ENCODE results near the gene NAA38. TPM values are rescaled to one million over a fixed set of nuclear protein-coding genes. Genes with fewer than 3 reads are reported as not detected.
"Not testable (repeated sequence)": the region's sequence is repeated elsewhere in the genome, so short reads cannot be mapped to it uniquely, and the experiment has no call there.

NAA38 gene
- total and polyA plus RNA-seq, 9 donors, result 4.6 to 82.8 (median 54.6) TPM

- H3K9me3 ChIP-seq, result no peaks in the 10 kb centered on the region
- H3K36me3 ChIP-seq, result no peaks in the 10 kb centered on the region
- no peaks in the 10 kb centered on the region for H3K27me3 ChIP-seq
- no peaks in the 10 kb centered on the region for H3K4me1 ChIP-seq (ENCODE audit: insufficient read depth)
- WGBS, 3 donors, result 90 to 93% (median 90%) methylated on average over 3 of the region's 3 CpGs
- no peak for DNase-seq
- H3K27ac ChIP-seq, result no peak overlapping the region
- H3K4me3 ChIP-seq, result no peak overlapping the region
- TF ChIP-seq, protein P1, sequence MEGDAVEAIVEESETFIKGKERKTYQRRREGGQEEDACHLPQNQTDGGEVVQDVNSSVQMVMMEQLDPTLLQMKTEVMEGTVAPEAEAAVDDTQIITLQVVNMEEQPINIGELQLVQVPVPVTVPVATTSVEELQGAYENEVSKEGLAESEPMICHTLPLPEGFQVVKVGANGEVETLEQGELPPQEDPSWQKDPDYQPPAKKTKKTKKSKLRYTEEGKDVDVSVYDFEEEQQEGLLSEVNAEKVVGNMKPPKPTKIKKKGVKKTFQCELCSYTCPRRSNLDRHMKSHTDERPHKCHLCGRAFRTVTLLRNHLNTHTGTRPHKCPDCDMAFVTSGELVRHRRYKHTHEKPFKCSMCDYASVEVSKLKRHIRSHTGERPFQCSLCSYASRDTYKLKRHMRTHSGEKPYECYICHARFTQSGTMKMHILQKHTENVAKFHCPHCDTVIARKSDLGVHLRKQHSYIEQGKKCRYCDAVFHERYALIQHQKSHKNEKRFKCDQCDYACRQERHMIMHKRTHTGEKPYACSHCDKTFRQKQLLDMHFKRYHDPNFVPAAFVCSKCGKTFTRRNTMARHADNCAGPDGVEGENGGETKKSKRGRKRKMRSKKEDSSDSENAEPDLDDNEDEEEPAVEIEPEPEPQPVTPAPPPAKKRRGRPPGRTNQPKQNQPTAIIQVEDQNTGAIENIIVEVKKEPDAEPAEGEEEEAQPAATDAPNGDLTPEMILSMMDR (IDR thresholded peaks at IDR 0.05), result no peak
- TF ChIP-seq EP300 (IDR thresholded peaks at IDR 0.05) (no peak), POLR2A (IDR thresholded peaks at IDR 0.05) (no peak)
- intact Hi-C loops (cut with DNase I), result no loop called here
Observed at GRCh38 chr17:7811251-7811650, 46.1 kb downstream of the NAA38 start.

DNA sequence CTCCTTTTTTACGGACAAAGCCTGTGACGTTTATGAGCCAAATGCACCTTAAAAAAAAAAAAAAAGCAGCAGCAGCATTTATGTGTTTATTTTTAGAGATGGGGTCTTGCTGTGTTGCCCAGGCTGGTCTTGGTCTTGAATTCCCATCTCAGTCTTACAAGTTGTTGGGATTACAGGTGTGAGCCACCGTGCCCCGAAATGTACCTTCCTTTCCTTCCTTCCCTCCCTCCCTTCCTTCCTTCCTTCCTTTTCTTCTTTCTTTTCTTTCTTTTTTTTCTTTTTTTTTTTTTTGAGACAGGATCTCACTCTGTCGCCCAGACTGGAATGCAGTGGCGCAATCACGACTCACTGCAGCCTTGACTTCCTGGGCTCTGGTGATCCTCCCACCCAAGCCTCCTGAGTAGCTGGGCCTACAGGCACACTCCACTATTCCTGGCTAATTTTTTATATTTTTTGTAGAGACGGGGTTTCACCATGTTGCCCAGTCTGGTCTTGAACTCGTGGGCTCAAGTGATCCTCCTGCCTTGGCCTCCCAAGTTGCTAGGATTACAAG lies 47.5 kb downstream of the NAA38 start:
- not testable (repeated sequence) for H3K36me3 ChIP-seq; DNase-seq; H3K9me3 ChIP-seq; H3K4me3 ChIP-seq; H3K27me3 ChIP-seq; H3K27ac ChIP-seq; H3K4me1 ChIP-seq (ENCODE audit: insufficient read depth)
- 76 to 77% (median 77%) methylated on average over 9 of the region's 9 CpGs for WGBS, 3 donors
- intact Hi-C loops (cut with DNase I), result loop anchor here in 1 of 4 donors (10.0 kb wide), 1 partner anchor 175 kb away; no protein-coding TSS in a partner anchor

- Histone ChIP-seq H3K27ac (no peak overlapping the region), H3K4me3 (no peak overlapping the region), H3K36me3 (no peaks in the 10 kb centered on the region), H3K4me1 (ENCODE audit: insufficient read depth) (no peaks in the 10 kb centered on the region), H3K27me3 (no peaks in the 10 kb centered on the region), H3K9me3 (no peaks in the 10 kb centered on the region)
- WGBS, 3 donors, result 83 to 84% (median 84%) methylated on average over 11 of the region's 11 CpGs
- TF ChIP-seq EP300 (IDR thresholded peaks at IDR 0.05) (no peak), POLR2A (IDR thresholded peaks at IDR 0.05) (no peak)
- TF ChIP-seq, protein P1 (IDR thresholded peaks at IDR 0.05), result no peak
- DNase-seq, result no peak
- intact Hi-C loops (cut with DNase I), result loop anchor here in 1 of 4 donors (10.0 kb wide), 1 partner anchor 176 kb away; no protein-coding TSS in a partner anchor
Observed at GRCh38 chr17:7809086-7809790, 48.1 kb downstream of the NAA38 start.

DNA sequence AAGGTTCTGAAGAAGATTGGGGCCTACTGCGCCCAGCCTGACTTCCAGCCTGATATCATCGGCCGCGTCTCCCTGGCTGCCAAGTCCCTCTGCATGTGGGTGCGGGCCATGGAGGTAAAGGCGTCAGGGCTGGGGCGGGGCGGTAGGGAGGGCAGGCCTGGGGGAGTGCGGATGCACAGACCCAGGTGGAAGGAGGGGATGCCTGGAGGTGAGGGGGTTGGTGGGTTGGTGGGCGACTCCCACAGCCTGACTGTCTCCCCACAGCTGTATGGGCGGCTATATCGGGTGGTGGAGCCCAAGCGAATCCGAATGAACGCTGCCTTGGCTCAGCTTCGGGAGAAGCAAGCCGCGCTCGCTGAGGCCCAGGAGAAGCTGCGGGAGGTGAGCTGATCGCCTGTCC lies 50.2 kb downstream of the NAA38 start:
- TF ChIP-seq POLR2A (IDR thresholded peaks at IDR 0.05), result no peak
- TF ChIP-seq, protein P1 (IDR thresholded peaks at IDR 0.05), result no peak
- TF ChIP-seq EP300 (IDR thresholded peaks at IDR 0.05), result no peak
- 80% methylated on average over 21 of the region's 21 CpGs for WGBS, 3 donors
- H3K4me3 ChIP-seq, result no peak overlapping the region
- no peaks in the 10 kb centered on the region for H3K4me1 ChIP-seq (ENCODE audit: insufficient read depth)
- intact Hi-C loops (cut with DNase I), result loop anchor here in 1 of 4 donors (10.0 kb wide), 1 partner anchor 178 kb away; no protein-coding TSS in a partner anchor
- DNase-seq, result no peak
- H3K9me3 ChIP-seq, result no peaks in the 10 kb centered on the region
- no peaks in the 10 kb centered on the region for H3K27me3 ChIP-seq
- no peak overlapping the region for H3K27ac ChIP-seq
- H3K36me3 ChIP-seq, result no peaks in the 10 kb centered on the region

Small RNAs within 50 kb of the gene (small RNA-seq; reads per million reads assigned to genes)
- gene SCARNA21, result 0.50 reads per million, percentile 11 among the genes with 10 or more reads in this experiment

Other genes starting within 250 kb of the NAA38 start
- gene FXR2, start 242.7 kb downstream of the NAA38 start, total RNA-seq, result 10 to 100 TPM; 13.8 to 32.3 (median 24.2) TPM
- gene FXR2, start 242.7 kb downstream of the NAA38 start, polyA plus RNA-seq, result 10 to 100 TPM; 26.6 to 36.1 TPM
- gene SAT2, start 229.7 kb downstream of the NAA38 start, total RNA-seq, result 100 to 1,000 TPM in 6 of 7 donors, 10 to 100 TPM in 1; 89.5 to 195 (median 145) TPM
- 100 to 1,000 TPM; 133 to 235 TPM for gene SAT2, start 229.7 kb downstream of the NAA38 start, polyA plus RNA-seq
- gene SHBG, start 227.4 kb downstream of the NAA38 start, total RNA-seq, result 1 to 10 TPM in 4 of 7 donors, under 1 TPM in 3; 0.69 to 1.3 (median 1.1) TPM
- gene SHBG, start 227.4 kb downstream of the NAA38 start, polyA plus RNA-seq, result under 1 TPM; 0.63 to 0.67 TPM
- gene ATP1B2, start 206.6 kb downstream of the NAA38 start, total RNA-seq, result 10 to 100 TPM in 5 of 7 donors, 1 to 10 TPM in 2; 3.6 to 74.5 (median 34.1) TPM
- gene ATP1B2, start 206.6 kb downstream of the NAA38 start, polyA plus RNA-seq, result 10 to 100 TPM; 15.3 to 35.1 TPM
- 100 to 1,000 TPM in 1 of 7 donors, 10 to 100 TPM in 6; 16.3 to 124 (median 73.5) TPM for gene TP53, start 170.1 kb downstream of the NAA38 start, total RNA-seq
- gene TP53, start 170.1 kb downstream of the NAA38 start, polyA plus RNA-seq, result 10 to 100 TPM; 29.7 to 43.7 TPM
- 10 to 100 TPM in 1 of 7 donors, 1 to 10 TPM in 6; 1.1 to 10.1 (median 6.9) TPM for gene WRAP53, start 169.1 kb downstream of the NAA38 start, total RNA-seq
- 1 to 10 TPM; 4.3 to 6.1 TPM for gene WRAP53, start 169.1 kb downstream of the NAA38 start, polyA plus RNA-seq
- 10 to 100 TPM in 1 of 7 donors, 1 to 10 TPM in 6; 1.6 to 11.7 (median 3.3) TPM for gene EFNB3, start 152.4 kb downstream of the NAA38 start, total RNA-seq
- gene EFNB3, start 152.4 kb downstream of the NAA38 start, polyA plus RNA-seq, result 1 to 10 TPM; 5.1 to 5.9 TPM
- gene DNAH2, start 139.8 kb downstream of the NAA38 start, total RNA-seq, result 10 to 100 TPM in 1 of 7 donors, 1 to 10 TPM in 5, under 1 TPM in 1; 0.88 to 10.3 (median 2.7) TPM
- gene DNAH2, start 139.8 kb downstream of the NAA38 start, polyA plus RNA-seq, result 1 to 10 TPM; 1.0 to 2.5 TPM
- gene KDM6B, start 23.3 kb downstream of the NAA38 start, total RNA-seq, result 10 to 100 TPM; 13.7 to 80.8 (median 71.9) TPM
- 10 to 100 TPM in 1 of 2 donors, 1 to 10 TPM in 1; 9.1 to 36.9 TPM for gene KDM6B, start 23.3 kb downstream of the NAA38 start, polyA plus RNA-seq
- gene TMEM88, start 2.5 kb downstream of the NAA38 start, total RNA-seq, result 10 to 100 TPM in 3 of 7 donors, 1 to 10 TPM in 4; 2.1 to 11.9 (median 8.2) TPM
- 10 to 100 TPM in 1 of 2 donors, 1 to 10 TPM in 1; 5.5 to 17.8 TPM for gene TMEM88, start 2.5 kb downstream of the NAA38 start, polyA plus RNA-seq
- 10 to 100 TPM in 6 of 7 donors, 1 to 10 TPM in 1; 7.0 to 18.8 (median 16.1) TPM for gene CYB5D1, start 444 bp upstream of the NAA38 start, total RNA-seq
- gene CYB5D1, start 444 bp upstream of the NAA38 start, polyA plus RNA-seq, result 10 to 100 TPM; 10.8 to 22.2 TPM
- gene CHD3, start 31.2 kb upstream of the NAA38 start, total RNA-seq, result 100 to 1,000 TPM in 4 of 7 donors, 10 to 100 TPM in 3; 65.7 to 145 (median 114) TPM
- gene CHD3, start 31.2 kb upstream of the NAA38 start, polyA plus RNA-seq, result 100 to 1,000 TPM in 1 of 2 donors, 10 to 100 TPM in 1; 87.2 to 100 TPM
- 10 to 100 TPM in 1 of 7 donors, 1 to 10 TPM in 6; 2.7 to 16.5 (median 5.2) TPM for gene RNF227, start 58.7 kb upstream of the NAA38 start, total RNA-seq
- 1 to 10 TPM; 4.3 to 8.6 TPM for gene RNF227, start 58.7 kb upstream of the NAA38 start, polyA plus RNA-seq
- 1 to 10 TPM in 5 of 7 donors, under 1 TPM in 2; 0.48 to 5.9 (median 2.2) TPM for gene KCNAB3, start 72.3 kb upstream of the NAA38 start, total RNA-seq
- 1 to 10 TPM; 1.9 to 3.9 TPM for gene KCNAB3, start 72.3 kb upstream of the NAA38 start, polyA plus RNA-seq
- gene TRAPPC1, start 74.4 kb upstream of the NAA38 start, total RNA-seq, result 10 to 100 TPM; 27.5 to 94.3 (median 74.0) TPM
- 100 to 1,000 TPM in 1 of 2 donors, 10 to 100 TPM in 1; 77.5 to 238 TPM for gene TRAPPC1, start 74.4 kb upstream of the NAA38 start, polyA plus RNA-seq
- gene CNTROB, start 74.6 kb upstream of the NAA38 start, total RNA-seq, result 10 to 100 TPM; 15.0 to 27.3 (median 25.9) TPM
- 10 to 100 TPM; 24.3 to 25.3 TPM for gene CNTROB, start 74.6 kb upstream of the NAA38 start, polyA plus RNA-seq
- gene GUCY2D, start 145.1 kb upstream of the NAA38 start, total RNA-seq, result under 1 TPM in 2 of 7 donors, not detected in 5; 0.05 to 0.42 TPM
- under 1 TPM in 1 of 2 donors, not detected in 1; 0.10 TPM for gene GUCY2D, start 145.1 kb upstream of the NAA38 start, polyA plus RNA-seq
- gene ALOX15B, start 181.5 kb upstream of the NAA38 start, total RNA-seq, result 10 to 100 TPM in 1 of 7 donors, 1 to 10 TPM in 1, under 1 TPM in 4, not detected in 1; 0.23 to 14.9 (median 0.78) TPM
- under 1 TPM; 0.25 to 0.88 TPM for gene ALOX15B, start 181.5 kb upstream of the NAA38 start, polyA plus RNA-seq
- under 1 TPM in 1 of 7 donors, not detected in 6; 0.70 TPM for gene ALOX12B, start 230.2 kb upstream of the NAA38 start, total RNA-seq
- not detected for gene ALOX12B, start 230.2 kb upstream of the NAA38 start, polyA plus RNA-seq

All from ovary (tissue), 9 donors.